Activated CD8-positive, alpha-beta memory T cell treated with anti-CD3 and anti-CD28 coated beads for 48 hours (primary cell): ENCODE results near the gene STAM2.
"Not testable (repeated sequence)": the region's sequence is repeated elsewhere in the genome, so short reads cannot be mapped to it uniquely, and the experiment has no call there.

Source experiments
- DNase-seq, 3 experiments: peaks; one replicate each; pipeline ENCODE4 v3.0.0-alpha.2; 2020; ENCODE audit warnings: low read depth in 2 of 3, low spot score in 2 of 3

Gene STAM2

GRCh38 chr2:152173831-152174230, 1.7 kb downstream of the STAM2 start:
- no peak for DNase-seq

- DNase-seq: not testable (repeated sequence)
Measured at GRCh38 chr2:152172201-152172785, 3.3 kb downstream of the STAM2 start.

- no peak for DNase-seq
Measured at GRCh38 chr2:152171718-152172117, 3.8 kb downstream of the STAM2 start.

DNA sequence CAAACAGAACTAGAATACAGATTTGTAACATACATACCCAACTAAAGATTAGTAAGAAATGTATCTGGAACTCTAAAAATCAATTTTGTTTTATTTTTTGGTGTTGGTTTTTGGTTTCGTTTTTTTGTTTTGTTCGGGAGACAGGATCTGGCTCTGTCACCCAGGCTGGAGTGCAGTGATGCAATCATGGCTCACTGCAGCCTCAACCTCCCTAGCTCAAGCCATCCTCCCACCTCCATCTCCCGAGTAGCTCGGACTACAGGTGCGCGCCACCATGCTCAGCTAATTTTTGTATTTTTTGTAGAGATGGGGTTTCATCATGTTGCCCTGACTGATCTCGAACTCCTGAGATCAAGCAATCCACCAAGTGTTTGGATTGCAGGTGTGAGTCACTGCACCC, 6.4 kb downstream of the STAM2 start:
- DNase-seq: not testable (repeated sequence)

- DNase-seq: not testable (repeated sequence)
Measured at GRCh38 chr2:152167470-152167869, 8.1 kb downstream of the STAM2 start.

GRCh38 chr2:152167065-152167464, 8.5 kb downstream of the STAM2 start:
- DNase-seq: no peak

- no peak for DNase-seq
Measured at GRCh38 chr2:152166633-152167032, 8.9 kb downstream of the STAM2 start.

DNA sequence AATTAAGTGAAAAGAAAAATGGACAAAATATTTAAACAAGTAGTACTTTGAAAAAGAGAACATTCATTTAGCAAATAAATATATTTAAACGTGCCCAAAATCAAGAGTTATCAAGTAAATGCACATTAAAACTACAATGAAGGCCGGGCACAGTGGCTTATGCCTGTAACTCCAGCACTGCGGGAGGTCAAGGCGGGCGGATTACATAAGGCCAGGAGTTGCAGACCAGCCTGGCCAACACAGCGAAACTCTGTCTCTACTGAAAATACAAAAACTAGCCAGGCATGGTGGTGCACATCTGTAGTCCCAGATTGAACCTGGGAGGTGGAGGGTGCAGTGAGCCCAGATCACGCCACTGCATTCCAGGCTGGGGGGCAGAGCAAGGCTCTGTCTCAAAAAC, 9.8 kb downstream of the STAM2 start:
- DNase-seq: no peak

DNA sequence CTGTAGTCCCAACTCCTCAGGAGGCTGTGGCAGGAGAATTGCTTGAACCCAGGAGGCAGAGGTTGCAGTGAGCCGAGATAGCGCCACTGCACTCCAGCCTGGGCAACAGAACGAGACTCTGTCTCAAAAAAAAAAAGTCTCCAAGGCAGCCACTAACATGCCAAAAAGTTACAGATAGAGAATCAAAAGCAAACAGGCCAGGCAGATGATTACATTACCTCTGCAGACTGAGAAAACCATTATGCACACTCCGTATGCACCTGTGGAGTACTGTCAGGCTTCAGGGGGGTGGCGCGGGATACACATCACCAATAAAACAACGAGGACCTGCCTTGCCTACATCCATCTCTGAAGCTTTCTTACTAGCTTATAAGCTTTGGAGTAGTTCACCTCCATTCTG, 10.3 kb downstream of the STAM2 start:
- DNase-seq: no peak

DNA sequence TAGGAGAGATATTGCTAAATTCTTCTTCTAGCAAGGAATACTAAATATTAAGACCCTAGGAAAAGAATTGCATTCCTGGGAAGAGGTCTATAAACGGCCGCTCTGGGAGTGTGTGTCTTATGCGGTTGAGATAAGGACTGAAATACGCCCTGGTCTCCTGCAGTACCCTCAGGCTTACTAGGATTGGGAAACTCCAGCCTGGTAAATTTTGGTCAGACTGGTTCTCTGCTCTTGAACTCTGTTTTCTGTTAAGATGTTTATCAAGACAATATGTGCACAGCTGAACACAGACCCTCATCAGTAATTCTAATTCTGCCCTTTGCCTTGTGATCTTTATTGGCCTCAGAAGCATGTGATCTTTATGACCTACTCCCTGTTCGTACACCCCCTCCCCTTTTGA, 11.9 kb downstream of the STAM2 start:
- not testable (repeated sequence) for DNase-seq

DNA sequence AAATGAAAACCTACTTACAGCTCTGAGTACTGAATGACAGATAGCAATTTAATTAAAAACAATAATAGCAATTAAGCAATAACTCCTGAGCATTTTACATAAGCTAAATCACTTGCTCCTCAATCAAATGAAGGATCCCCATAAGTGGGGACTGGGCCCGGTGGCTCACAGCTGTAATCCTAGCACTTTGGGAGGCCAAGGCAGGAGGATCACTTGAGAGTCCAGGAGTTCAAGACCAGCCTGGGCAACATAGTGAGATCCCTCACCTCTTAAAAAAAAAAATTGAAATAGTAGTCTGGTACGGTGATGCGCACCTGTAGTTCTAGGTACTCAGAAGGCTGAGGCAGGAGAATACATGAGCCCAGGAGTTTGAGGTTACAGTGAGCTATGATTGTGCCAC, 13.4 kb downstream of the STAM2 start:
- no peak for DNase-seq

DNA sequence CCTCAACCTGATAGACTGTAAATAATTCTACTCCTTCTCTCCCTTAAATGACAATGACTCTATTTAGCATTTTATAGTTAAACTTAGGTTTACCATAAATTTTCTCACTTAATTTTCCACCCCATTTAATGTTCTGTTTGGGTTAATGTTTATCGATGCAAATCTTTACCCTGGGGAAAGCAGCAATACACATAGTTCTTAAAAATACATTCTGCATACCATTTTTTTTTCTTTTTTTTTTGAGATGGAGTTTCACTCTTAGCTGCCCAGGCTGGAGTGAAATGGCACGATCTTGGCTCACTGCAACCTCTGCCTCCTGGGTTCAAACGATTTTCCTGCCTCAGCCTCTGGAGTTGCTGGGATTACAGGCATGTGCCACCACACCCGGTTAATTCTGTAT, 14.0 kb downstream of the STAM2 start:
- no peak for DNase-seq

GRCh38 chr2:152160378-152160777, 15.2 kb downstream of the STAM2 start:
- DNase-seq: not testable (repeated sequence)

GRCh38 chr2:152157253-152157652, 18.3 kb downstream of the STAM2 start:
- no peak for DNase-seq

DNA sequence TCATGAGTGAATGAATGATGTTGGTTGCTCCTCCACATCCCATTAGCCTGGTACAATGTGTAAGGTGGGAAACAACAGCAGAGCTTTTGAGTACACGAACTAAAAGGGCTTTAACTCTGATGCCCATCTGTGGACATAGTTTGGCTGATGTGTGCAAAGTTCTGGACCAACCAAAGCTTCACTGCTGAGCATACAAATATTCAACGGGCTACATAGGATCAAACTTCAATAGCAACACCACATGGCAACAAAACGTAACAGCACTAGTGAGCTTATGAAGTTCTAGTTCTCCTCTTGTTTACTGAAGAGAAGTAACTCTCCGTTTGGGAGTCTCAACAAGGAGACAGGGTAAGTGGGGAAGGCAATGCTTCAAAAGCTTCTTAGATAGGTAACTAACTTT, 20.4 kb downstream of the STAM2 start:
- DNase-seq: no peak

- DNase-seq: no peak
Measured at GRCh38 chr2:152154462-152154861, 21.1 kb downstream of the STAM2 start.

- DNase-seq: peak in 1 of 3 experiments; percentile 7
Measured at GRCh38 chr2:152134488-152135280, 40.9 kb downstream of the STAM2 start.

DNA sequence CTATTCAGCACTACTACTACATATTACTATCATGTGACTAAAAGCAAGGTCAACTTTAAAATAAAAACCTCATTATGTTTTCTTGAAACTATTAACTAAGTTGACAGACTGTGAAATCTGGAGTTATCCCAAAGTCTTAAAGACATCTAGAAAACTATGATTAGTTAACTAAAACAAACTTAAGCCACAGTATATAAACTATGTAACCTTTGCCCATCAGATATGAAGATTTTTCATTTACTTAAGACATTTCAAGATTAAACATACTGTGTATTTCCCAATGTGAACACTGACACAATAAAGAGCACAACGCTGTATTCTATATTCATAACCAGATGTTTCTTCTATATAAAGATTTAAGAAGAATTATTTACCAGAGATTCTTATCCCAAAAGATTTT, 43.3 kb downstream of the STAM2 start:
- no peak for DNase-seq

- no peak for DNase-seq
Measured at GRCh38 chr2:152127628-152128027, 47.9 kb downstream of the STAM2 start.

- no peak for DNase-seq
Measured at GRCh38 chr2:152126664-152127063, 48.9 kb downstream of the STAM2 start.

DNA sequence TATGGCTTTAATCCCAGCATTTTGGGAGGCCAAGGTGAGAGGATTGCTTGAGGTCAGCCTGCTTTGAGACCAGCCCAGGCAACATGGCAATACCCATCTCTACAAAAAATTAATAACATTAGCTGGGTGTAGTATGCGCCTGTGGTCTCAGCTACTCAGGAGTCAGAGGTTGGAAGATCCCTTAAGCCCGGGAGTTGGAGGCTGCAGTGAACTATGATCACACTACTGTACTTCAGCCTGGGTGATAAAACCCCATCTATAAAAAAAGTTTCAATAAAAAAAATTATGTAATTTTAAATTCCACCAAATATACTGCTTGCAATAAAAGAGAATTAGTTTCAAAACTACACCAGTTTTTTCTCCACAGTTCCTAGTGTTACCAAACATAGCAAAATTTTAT, 53.4 kb downstream of the STAM2 start:
- no peak for DNase-seq

- DNase-seq: no peak
Measured at GRCh38 chr2:152120430-152120829, 55.1 kb downstream of the STAM2 start.

DNA sequence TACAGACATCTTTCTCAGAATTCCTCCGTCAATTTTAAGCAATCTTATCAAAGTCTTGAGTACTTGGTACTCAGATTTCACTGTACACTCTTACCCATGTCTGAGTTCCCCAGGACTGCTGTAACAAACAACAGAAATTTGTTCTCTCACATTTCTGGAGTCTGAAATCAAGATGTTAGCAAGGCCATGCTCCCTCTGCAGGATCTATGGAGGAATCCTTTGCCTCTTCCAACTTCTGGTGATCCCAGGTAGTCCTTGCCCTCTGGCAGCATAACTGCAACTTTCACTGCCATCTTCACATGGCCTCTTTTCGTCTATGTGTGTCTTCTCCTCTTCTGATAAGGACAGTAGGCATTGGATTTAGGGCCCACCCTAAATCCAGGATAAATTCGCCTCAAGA, 59.6 kb downstream of the STAM2 start:
- DNase-seq: no peak
